Astrocyte (in vitro differentiated cells and primary cell): ENCODE measurements around the gene SND1. TPM values are rescaled to one million over a fixed set of nuclear protein-coding genes. Genes with fewer than 3 reads are reported as not detected.
"Not testable (repeated sequence)": the region's sequence is repeated elsewhere in the genome, so short reads cannot be mapped to it uniquely, and the experiment has no call there.

Source experiments
- DNase-seq: peaks from one replicate; pipeline ENCODE4 v3.0.0-alpha.2; 2010; ENCODE audit warnings: low read depth
- FAIRE-seq: peaks from 2 replicates; lab custom pipeline; 2011; peaks lifted over from hg19 to GRCh38; lab: Jason Lieb, UNC
- H2AFZ ChIP-seq: 2 replicates; pipeline ENCODE4 v1.6.0; 2012; ENCODE audit warnings: low read depth, low read length, inconsistent platforms
- H3K27ac ChIP-seq: 2 replicates; pipeline ENCODE4 v1.5.1; 2011; ENCODE audit warnings: low read depth, low read length, inconsistent platforms
- H3K27me3 ChIP-seq: 2 replicates; pipeline ENCODE4 v1.6.0; 2011; ENCODE audit warnings: low read length, inconsistent platforms; ENCODE audit not compliant: insufficient read depth
- H3K36me3 ChIP-seq: 2 replicates; pipeline ENCODE4 v1.5.1; 2011; ENCODE audit warnings: low read length, inconsistent platforms; ENCODE audit not compliant: insufficient read depth
- H3K4me1 ChIP-seq: 2 replicates; pipeline ENCODE4 v1.5.1; 2011; ENCODE audit warnings: low read length, inconsistent platforms; ENCODE audit not compliant: insufficient read depth
- H3K4me2 ChIP-seq: 2 replicates; pipeline ENCODE4 v1.6.0; 2012; ENCODE audit warnings: low read length, inconsistent platforms
- H3K4me3 ChIP-seq: 2 replicates; pipeline ENCODE4 v1.5.1; 2011; ENCODE audit warnings: low read depth, mild to moderate bottlenecking, low read length, inconsistent platforms; ENCODE audit not compliant: insufficient read depth
- H3K79me2 ChIP-seq: 2 replicates; pipeline ENCODE4 v1.6.0; 2012; ENCODE audit warnings: mild to moderate bottlenecking, low read length, inconsistent platforms; ENCODE audit not compliant: insufficient read depth
- H3K9ac ChIP-seq: 2 replicates; pipeline ENCODE4 v1.6.0; 2012; ENCODE audit warnings: mild to moderate bottlenecking, low read length, inconsistent platforms
- H3K9me3 ChIP-seq: 2 replicates; pipeline ENCODE4 v1.5.1; 2012; ENCODE audit warnings: low read depth, mild to moderate bottlenecking, low read length, inconsistent platforms; ENCODE audit not compliant: insufficient read depth
- H4K20me1 ChIP-seq: 2 replicates; pipeline ENCODE4 v1.6.0; 2012; ENCODE audit warnings: low read length, inconsistent platforms; ENCODE audit not compliant: insufficient read depth
- H3K27ac Mint-ChIP-seq: one replicate; pipeline ENCODE4 v1.8.0; 2021; ENCODE audit warnings: mild to moderate bottlenecking, mixed read lengths; ENCODE audit not compliant: unreplicated experiment
- H3K27me3 Mint-ChIP-seq: one replicate; pipeline ENCODE4 v1.8.0; 2021; ENCODE audit warnings: low read depth, mixed read lengths; ENCODE audit not compliant: unreplicated experiment
- H3K36me3 Mint-ChIP-seq: one replicate; pipeline ENCODE4 v1.8.0; 2021; ENCODE audit warnings: low read depth, mixed read lengths; ENCODE audit not compliant: unreplicated experiment
- H3K4me1 Mint-ChIP-seq: one replicate; pipeline ENCODE4 v1.8.0; 2021; ENCODE audit warnings: low read depth, mixed read lengths; ENCODE audit not compliant: unreplicated experiment
- H3K4me3 Mint-ChIP-seq: one replicate; pipeline ENCODE4 v1.8.0; 2021; ENCODE audit warnings: mild to moderate bottlenecking, moderate library complexity, mixed read lengths; ENCODE audit not compliant: unreplicated experiment
- H3K9me3 Mint-ChIP-seq: one replicate; pipeline ENCODE4 v1.8.0; 2021; ENCODE audit warnings: mild to moderate bottlenecking, mixed read lengths; ENCODE audit not compliant: unreplicated experiment
- CTCF ChIP-seq: IDR thresholded peaks from 2 replicates; pipeline ENCODE4 v1.5.1; 2011; ENCODE audit warnings: low read depth, mild to moderate bottlenecking, inconsistent platforms, low read length, moderate library complexity; ENCODE audit not compliant: insufficient read depth
- EZH2 ChIP-seq: IDR thresholded peaks from 2 replicates; pipeline ENCODE4 v1.6.1; 2012; ENCODE audit warnings: mild to moderate bottlenecking, low read length, inconsistent platforms; ENCODE audit not compliant: insufficient read depth
- total RNA-seq: library from RNA; stranded (reverse); gene quantifications from 2 replicates; pipeline ENCODE4 v1.2.1, GENCODE V29; 2021

Gene SND1
- total RNA-seq, 1 donor from 2014 or later, result 267 TPM

- DNase-seq, result no peak
- H3K4me3 Mint-ChIP-seq, result no peak overlapping the region
- no peaks in the 10 kb centered on the region for H3K27me3 Mint-ChIP-seq
- Histone ChIP-seq H3K4me2 (no peak overlapping the region), H3K79me2 (peaks cover 8% of the 10 kb centered on the region), H3K4me1 (no peaks in the 10 kb centered on the region), H3K27me3 (no peaks in the 10 kb centered on the region), H3K9me3 (no peaks in the 10 kb centered on the region), H3K36me3 (peaks cover 5% of the 10 kb centered on the region), H3K4me3 (no peak overlapping the region), H3K9ac (no peak overlapping the region), H2AFZ (no peak overlapping the region), H3K27ac (no peak overlapping the region), H4K20me1 (peaks cover 44% of the 10 kb centered on the region)
- peaks cover 5% of the 10 kb centered on the region for H3K36me3 Mint-ChIP-seq
- no peak for FAIRE-seq
- TF ChIP-seq CTCF (no peak), EZH2 (no peak)
- H3K9me3 Mint-ChIP-seq, result no peaks in the 10 kb centered on the region
- H3K4me1 Mint-ChIP-seq, result peaks cover 2% of the 10 kb centered on the region
- no peak overlapping the region for H3K27ac Mint-ChIP-seq
Measured at GRCh38 chr7:127962589-127963361, 310.8 kb downstream of the SND1 start.

GRCh38 chr7:127963850-127964249 is 311.9 kb downstream of the SND1 start:
- H4K20me1 ChIP-seq, result peaks cover 38% of the 10 kb centered on the region
- H3K27ac Mint-ChIP-seq, H3K4me2 ChIP-seq, H2AFZ ChIP-seq, H3K9me3 Mint-ChIP-seq, H3K79me2 ChIP-seq, H3K4me3 ChIP-seq, H3K27me3 ChIP-seq, H3K4me3 Mint-ChIP-seq, H3K27me3 Mint-ChIP-seq, DNase-seq, H3K9ac ChIP-seq, H3K9me3 ChIP-seq, FAIRE-seq, H3K4me1 ChIP-seq, H3K36me3 ChIP-seq, H3K36me3 Mint-ChIP-seq, H3K4me1 Mint-ChIP-seq, H3K27ac ChIP-seq: not testable (repeated sequence)

DNA sequence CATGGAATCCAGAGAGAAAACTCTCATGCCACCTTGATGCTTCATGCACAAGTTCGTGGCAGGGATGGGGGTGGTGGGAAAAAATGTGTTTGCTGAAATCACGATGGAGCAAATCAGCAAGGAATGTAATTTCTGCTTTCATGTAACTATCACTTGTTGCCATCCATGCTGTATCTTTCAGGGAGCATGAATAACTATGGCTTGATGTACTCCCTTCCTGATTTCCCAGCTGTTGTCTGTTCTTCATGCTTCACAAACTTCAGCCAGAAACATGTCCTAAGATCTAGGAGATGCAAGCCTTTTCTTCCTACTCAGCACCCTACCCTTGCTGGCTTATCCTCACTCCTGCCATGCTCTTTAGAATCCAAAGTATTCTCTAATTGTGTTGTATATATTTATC is 315.3 kb downstream of the SND1 start:
- Histone ChIP-seq H3K27ac (no peak overlapping the region), H3K4me2 (no peak overlapping the region), H3K9me3 (no peaks in the 10 kb centered on the region), H2AFZ (no peak overlapping the region), H3K4me3 (no peak overlapping the region), H4K20me1 (peaks cover 38% of the 10 kb centered on the region), H3K9ac (no peak overlapping the region), H3K79me2 (peaks cover 8% of the 10 kb centered on the region), H3K27me3 (no peaks in the 10 kb centered on the region), H3K36me3 (no peaks in the 10 kb centered on the region), H3K4me1 (no peaks in the 10 kb centered on the region)
- Mint-ChIP-seq H3K36me3 (peaks cover 5% of the 10 kb centered on the region), H3K4me3 (no peak overlapping the region), H3K9me3 (no peaks in the 10 kb centered on the region), H3K27me3 (no peaks in the 10 kb centered on the region), H3K27ac (no peak overlapping the region), H3K4me1 (peaks cover 9% of the 10 kb centered on the region)
- DNase-seq (no peak), FAIRE-seq (no peak)
- no peak for TF ChIP-seq EZH2
- no peak for TF ChIP-seq CTCF
